AG09319 (cell line): ENCODE data around the gene OTOG.

ENCODE experiments used
- DNase-seq: peaks from one replicate; pipeline ENCODE4 v3.0.0-alpha.2; 2010; ENCODE audit warnings: low read depth; ENCODE audit errors: extremely low read depth
- TF ChIP-seq, protein P1 (sequence below): IDR thresholded peaks from 2 replicates; pipeline ENCODE4 v1.5.1; 2011; ENCODE audit warnings: low read depth, mild to moderate bottlenecking, inconsistent platforms, low read length, moderate library complexity

The OTOG gene

DNA sequence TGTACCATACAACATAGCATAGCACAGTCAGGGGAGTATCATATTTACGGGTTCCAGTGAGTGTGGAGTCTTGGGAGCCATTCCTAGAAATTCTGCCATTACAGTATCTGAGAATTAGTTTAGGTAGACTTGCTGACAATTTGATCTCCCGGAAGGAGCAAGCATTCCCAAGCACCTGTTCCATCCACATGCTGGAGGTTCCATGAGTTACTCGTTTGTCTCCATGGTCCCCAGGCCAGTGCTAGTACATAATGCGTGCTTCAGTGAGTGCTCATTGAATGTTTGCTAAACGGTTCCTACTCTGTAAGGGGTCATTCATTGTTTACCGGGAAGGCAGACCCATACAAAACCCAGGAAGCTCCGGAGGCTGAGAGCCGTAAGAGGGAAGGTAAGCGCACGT is 144.9 kb downstream of the OTOG start:
- no peak for DNase-seq
- TF ChIP-seq, protein P1, sequence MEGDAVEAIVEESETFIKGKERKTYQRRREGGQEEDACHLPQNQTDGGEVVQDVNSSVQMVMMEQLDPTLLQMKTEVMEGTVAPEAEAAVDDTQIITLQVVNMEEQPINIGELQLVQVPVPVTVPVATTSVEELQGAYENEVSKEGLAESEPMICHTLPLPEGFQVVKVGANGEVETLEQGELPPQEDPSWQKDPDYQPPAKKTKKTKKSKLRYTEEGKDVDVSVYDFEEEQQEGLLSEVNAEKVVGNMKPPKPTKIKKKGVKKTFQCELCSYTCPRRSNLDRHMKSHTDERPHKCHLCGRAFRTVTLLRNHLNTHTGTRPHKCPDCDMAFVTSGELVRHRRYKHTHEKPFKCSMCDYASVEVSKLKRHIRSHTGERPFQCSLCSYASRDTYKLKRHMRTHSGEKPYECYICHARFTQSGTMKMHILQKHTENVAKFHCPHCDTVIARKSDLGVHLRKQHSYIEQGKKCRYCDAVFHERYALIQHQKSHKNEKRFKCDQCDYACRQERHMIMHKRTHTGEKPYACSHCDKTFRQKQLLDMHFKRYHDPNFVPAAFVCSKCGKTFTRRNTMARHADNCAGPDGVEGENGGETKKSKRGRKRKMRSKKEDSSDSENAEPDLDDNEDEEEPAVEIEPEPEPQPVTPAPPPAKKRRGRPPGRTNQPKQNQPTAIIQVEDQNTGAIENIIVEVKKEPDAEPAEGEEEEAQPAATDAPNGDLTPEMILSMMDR, result no peak

DNA sequence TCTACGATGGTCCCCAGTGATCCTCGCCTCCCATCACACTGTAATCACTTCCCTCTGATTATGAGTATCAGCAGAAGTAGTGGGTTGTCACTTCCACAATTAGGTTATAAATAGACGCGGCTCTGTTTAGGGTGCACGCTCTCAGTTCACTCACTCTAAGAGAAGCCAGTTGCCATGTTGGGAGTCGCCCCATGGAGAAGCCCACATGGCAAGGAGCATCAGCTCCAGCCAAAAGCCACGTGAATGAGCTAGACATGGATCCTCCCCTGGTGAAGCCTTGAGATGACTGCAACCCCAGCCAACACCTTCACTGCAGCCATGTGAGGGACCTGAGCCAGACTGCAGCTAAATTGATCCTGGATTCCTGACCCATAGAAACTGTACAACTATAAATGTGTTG is 145.9 kb downstream of the OTOG start:
- DNase-seq, result no peak
- TF ChIP-seq, protein P1, result no peak

- no peak for DNase-seq
- TF ChIP-seq, protein P1, result no peak
These were observed 146.5 kb downstream of the OTOG start for GRCh38 chr11:17693531-17693930.

GRCh38 chr11:17694494-17695110 is 147.5 kb downstream of the OTOG start:
- DNase-seq, result no peak

DNA sequence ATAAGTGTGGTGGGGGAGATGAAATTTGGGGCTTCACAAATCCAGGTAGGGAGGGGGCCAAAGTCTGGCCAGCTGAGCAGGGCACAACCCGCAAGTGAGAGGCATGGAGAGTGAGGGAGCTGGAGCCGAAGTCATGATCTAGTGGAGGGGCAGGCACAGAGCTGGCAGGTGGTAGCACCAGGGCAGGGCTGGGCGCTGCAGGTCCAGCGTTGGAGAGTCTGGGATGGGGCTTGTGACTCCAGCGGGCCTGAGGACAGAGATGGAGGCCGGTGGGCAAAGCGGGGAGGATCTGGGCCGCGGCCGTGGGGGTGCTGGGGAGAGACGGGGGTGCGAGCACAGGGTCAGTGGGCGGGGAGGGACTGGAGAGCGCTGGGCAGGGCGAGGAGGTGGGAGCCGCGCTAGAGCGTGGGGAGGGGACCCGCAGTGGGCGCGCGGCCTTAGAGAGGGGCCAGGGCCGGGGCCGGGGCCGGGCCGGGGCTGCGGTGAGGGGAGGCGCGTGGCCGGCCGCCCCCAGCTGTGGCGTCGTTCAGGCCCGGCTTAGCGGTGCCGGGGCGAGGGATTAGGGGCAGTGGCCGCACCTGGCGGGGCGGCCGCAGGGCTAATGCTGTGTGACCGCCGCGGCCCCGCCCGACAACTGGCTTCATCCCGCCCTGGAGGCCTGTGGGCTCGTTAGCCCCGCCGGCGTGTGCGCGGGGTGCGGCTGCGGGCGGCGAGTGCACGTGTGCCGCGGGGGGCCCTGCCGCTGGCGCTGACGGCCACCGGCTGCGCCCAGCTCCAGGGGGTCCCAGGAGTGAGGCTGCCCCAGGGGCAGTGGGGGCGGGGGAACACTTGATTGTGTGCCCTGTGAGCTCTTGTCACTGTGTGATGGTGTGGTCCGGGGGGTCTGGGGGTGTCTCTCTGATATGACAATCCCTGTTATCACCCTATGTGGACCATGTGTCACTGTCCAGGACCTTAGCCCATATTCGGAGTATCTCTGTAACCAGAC is 148.7 kb downstream of the OTOG start:
- no peak for DNase-seq
- TF ChIP-seq, protein P1, result no peak

More at GRCh38 chr11:17694494-17695110, 147.5 kb downstream of the OTOG start:
- TF ChIP-seq, protein P1, result no peak

- no peak for DNase-seq
- TF ChIP-seq, protein P1, result no peak
These were observed 149.7 kb downstream of the OTOG start for GRCh38 chr11:17696741-17697140.
